K562 (cell line): Measurements from ENCODE around the gene MYL4. TPM values are rescaled to one million over a fixed set of nuclear protein-coding genes. Genes with fewer than 3 reads are reported as not detected.
A peak's percentile ranks its signal among the peaks of the same experiment; 100 is the strongest.

Source experiments
- CBFA2T2 ChIP-seq: fragments of 450-650 bp; conservative IDR thresholded peaks from 2 replicates; pipeline ENCODE4 v1.6.1; 2017; ENCODE audit warnings: mild to moderate bottlenecking
- CEBPB ChIP-seq: fragments of 450-650 bp; IDR thresholded peaks from 2 replicates; pipeline ENCODE4 v1.6.1; 2016; ENCODE audit warnings: missing genetic modification characterization, missing compliant biosample characterization
- ELK3 ChIP-seq: fragments of 450-650 bp; formaldehyde crosslinking; IDR thresholded peaks from 2 replicates; pipeline ENCODE4 v1.4.0; 2020; ENCODE audit warnings: mild to moderate bottlenecking
- GTF2A2 ChIP-seq: IDR thresholded peaks from 2 replicates; pipeline ENCODE4 v1.6.1; 2016; ENCODE audit warnings: mild to moderate bottlenecking, missing genetic modification characterization, missing compliant biosample characterization
- HINFP ChIP-seq: fragments of 450-650 bp; conservative IDR thresholded peaks from 2 replicates; pipeline ENCODE4 v1.6.1; 2016; ENCODE audit warnings: missing genetic modification characterization, low read depth, mild to moderate bottlenecking, control low read depth, missing compliant biosample characterization
- HNRNPUL1 ChIP-seq: fragments of 200-400 bp; formaldehyde crosslinking; IDR thresholded peaks from 2 replicates; pipeline ENCODE4 v1.6.1; 2017; ENCODE audit warnings: low read length
- PBX2 ChIP-seq, 2 experiments: IDR thresholded peaks in 1 of 2; conservative IDR thresholded peaks in 1 of 2; 2 replicates each; pipeline ENCODE4 v1.6.1; 2016; ENCODE audit warnings: low read depth in 2 of 2, mild to moderate bottlenecking in 1 of 2, missing compliant biosample characterization in 1 of 2, missing genetic modification characterization in 1 of 2, moderate library complexity in 1 of 2
- RHOXF2B ChIP-seq: fragments of 250-450 bp; sonication (Bioruptor Pico); conservative IDR thresholded peaks from 2 replicates; pipeline ENCODE4 v1.5.1; 2021
- THAP12 ChIP-seq: fragments of 250-450 bp; sonication (Bioruptor Pico); IDR thresholded peaks from 2 replicates; pipeline ENCODE4 v1.9.0; 2021; ENCODE audit warnings: mild to moderate bottlenecking, inconsistent platforms
- USF2 ChIP-seq: sonication (generic); formaldehyde crosslinking; IDR thresholded peaks from 2 replicates; pipeline ENCODE4 v1.5.0; 2020; ENCODE audit warnings: missing genetic modification reagents
- WHSC1 ChIP-seq: IDR thresholded peaks from one replicate; pipeline ENCODE4 v1.6.1; 2012; ENCODE audit warnings: low read length, control low read depth, inconsistent platforms
- ZKSCAN1 ChIP-seq: fragments of 150-350 bp; IDR thresholded peaks from 2 replicates; pipeline ENCODE4 v1.6.1; 2016; ENCODE audit warnings: low read depth, low read length
- ZNF140 ChIP-seq: fragments of 250-450 bp; sonication (Bioruptor Pico); IDR thresholded peaks from 2 replicates; pipeline ENCODE4 v1.8.0; 2021; ENCODE audit warnings: moderate library complexity, mild to moderate bottlenecking, inconsistent platforms
- ZNF699 ChIP-seq: fragments of 250-450 bp; sonication (Bioruptor Pico); IDR thresholded peaks from 2 replicates; pipeline ENCODE4 v1.8.0; 2021; ENCODE audit warnings: mild to moderate bottlenecking, moderate library complexity; ENCODE audit not compliant: insufficient replicate concordance
- polyA plus RNA-seq, 8 experiments: library from polyadenylated mRNA; depleted of rRNA in 4 of 8; stranded (reverse) in 5 of 8; unstranded in 3 of 8; fragments of >200 nt; fragmentation: Nextera tagmentation in 2 of 8; fragmentation: Illumina TruSeq in 1 of 8; extraction: Ambion mirVana in 2 of 8; extraction: Trizol in 1 of 8; gene quantifications; 2 replicates each; pipeline versions ENCODE4 v1.2.1 to v1.2.3, GENCODE V29; 2011 to 2014; ENCODE audit warnings: inconsistent platforms in 1 of 8, missing spikeins in 1 of 8
- total RNA-seq, 7 experiments: library from RNA; depleted of rRNA in 6 of 7; stranded (reverse); fragments of >200 nt in 6 of 7; fragmentation: Illumina TruSeq in 2 of 7; extraction: Trizol in 2 of 7; gene quantifications; 2 replicates each; pipeline versions ENCODE4 v1.2.1 to v1.2.3, GENCODE V29; 2011 to 2021; ENCODE audit warnings: low replicate concordance in 1 of 7

The MYL4 gene
- total and polyA plus RNA-seq, 9 of the 15 experiments (the other 6 are each of a cell fraction or from before 2014, with no cell fraction given), result 117 to 423 (median 221) TPM

- TF ChIP-seq ELK3 (CRISPR knock-in tag), result no peak
- TF ChIP-seq GTF2A2, result no peak
- peak; percentile 94 for TF ChIP-seq CBFA2T2
- no peak for TF ChIP-seq HINFP
- no peak for TF ChIP-seq RHOXF2B (CRISPR knock-in tag)
- TF ChIP-seq ZNF140, result no peak
- TF ChIP-seq USF2 (CRISPR knock-in tag), result no peak
- no peak for TF ChIP-seq HNRNPUL1
- no peak for TF ChIP-seq CEBPB (tag)
- TF ChIP-seq THAP12, result no peak
- TF ChIP-seq ZKSCAN1, result no peak
- no peak for TF ChIP-seq ZNF699
- TF ChIP-seq WHSC1, result no peak
- no peak for TF ChIP-seq PBX2 (CRISPR knock-in tag; IDR thresholded peaks at IDR 0.05; ENCODE audit: low read depth)
- no peak for TF ChIP-seq PBX2 (tag; conservative IDR thresholded peaks at IDR 0.05; ENCODE audit: low read depth)
Observed at GRCh38 chr17:47197821-47198220, 11.3 kb upstream of the MYL4 start (continued).
